Spleen (tissue), 7 donors: ENCODE measurements around the gene GRK5.

ENCODE experiments used
- CTCF ChIP-seq, 11 experiments: fragments of 200-600 bp in 7 of 11; fragments of 450-650 bp in 4 of 11; sonication (generic) in 4 of 11; IDR thresholded peaks in 8 of 11; conservative IDR thresholded peaks in 3 of 11; 1 replicate in 7 of 11; 2 replicates in 4 of 11; pipeline versions ENCODE4 v1.4.0 to v1.8.0; 2016 to 2021; ENCODE audit warnings: antibody characterized with exemption in 11 of 11, inconsistent platforms in 4 of 11, mild to moderate bottlenecking in 1 of 11
- POLR2A ChIP-seq, 3 donors: fragments of 450-650 bp; IDR thresholded peaks; one replicate each; pipeline ENCODE4 v1.5.1; 2017; ENCODE audit warnings: antibody characterized with exemption in 3 of 3, mild to moderate bottlenecking in 1 of 3
- donor health status: DM: no; HTN: no; CAD: no; lungs with moderate emphysema.
- donor health status: DM: no; HTN: no; CAD: no.
- donor health status: DM: no; HTN: no; CAD: no.

GRCh38 chr10:119301397-119301796, 94.0 kb downstream of the GRK5 start:
- TF ChIP-seq CTCF (IDR thresholded peaks at IDR 0.05 in 8 of 11, conservative IDR thresholded peaks at IDR 0.05 in 3 of 11) = no peak
- no peak for TF ChIP-seq POLR2A (IDR thresholded peaks at IDR 0.05)
